ENCODE measurements around the gene FCHO2.

DNA sequence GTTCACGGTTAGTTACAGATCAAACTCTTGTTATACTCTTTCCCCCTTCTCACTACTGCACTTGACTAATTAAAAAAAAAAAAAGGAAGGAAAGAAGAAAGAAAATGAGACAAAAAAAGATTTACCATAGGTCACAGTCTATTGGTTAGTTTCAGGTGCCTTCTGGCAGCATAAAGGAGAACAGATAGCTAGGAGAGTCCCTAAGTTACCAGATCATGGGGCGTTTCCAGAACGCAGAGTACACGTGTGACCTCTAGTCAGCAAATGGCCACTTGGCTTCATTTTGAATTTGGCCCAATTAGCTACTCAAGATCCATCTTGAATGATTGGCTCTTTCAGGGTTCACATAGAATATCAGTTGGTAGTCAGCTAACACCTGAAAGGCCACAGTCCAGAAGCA, 144.3 kb downstream of the FCHO2 start:
- TF ChIP-seq GATA3 (IDR thresholded peaks at IDR 0.05; ENCODE audit: low read depth, low read length) = no peak
- TF ChIP-seq GATA2 (IDR thresholded peaks at IDR 0.05; ENCODE audit: low read depth, low read length) = no peak
